ENCODE measurements around the gene RASSF4.
A peak's percentile ranks its signal among the peaks of the same experiment; 100 is the strongest.
"Not testable (repeated sequence)": the region's sequence is repeated elsewhere in the genome, so short reads cannot be mapped to it uniquely, and the experiment has no call there.

Gene RASSF4

DNA sequence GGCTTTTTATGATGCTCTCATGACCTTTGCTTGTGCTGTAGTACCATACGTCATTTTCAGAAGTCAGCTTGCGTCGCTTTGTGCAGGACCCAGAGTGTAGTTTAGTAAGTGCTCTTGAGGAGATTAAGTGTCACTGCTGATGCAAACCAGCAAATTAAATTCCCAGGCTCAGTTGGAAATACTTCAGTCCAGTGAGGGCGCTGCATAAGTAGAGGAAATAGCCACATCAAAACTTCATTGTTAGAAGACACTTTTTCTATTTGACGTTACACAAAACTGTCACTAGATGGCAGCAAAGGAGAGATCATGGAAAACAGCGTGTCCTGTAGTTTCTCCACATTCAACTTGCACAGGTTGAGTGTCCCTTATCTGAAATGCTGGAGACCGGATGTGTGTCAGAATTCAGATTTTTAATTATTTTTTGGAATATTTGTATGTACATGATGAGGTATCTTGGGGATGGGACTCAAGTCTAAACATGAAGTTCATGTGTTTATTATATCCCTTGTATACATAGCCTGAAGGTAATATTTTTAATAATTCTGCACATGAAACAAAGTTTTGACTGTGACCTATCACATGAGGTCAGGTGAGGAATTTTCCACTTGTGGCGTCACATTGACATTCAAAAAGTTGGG lies 49.0 kb downstream of the RASSF4 start:
- no peaks in the 10 kb centered on the region for H3K36me3 ChIP-seq (ENCODE audit: control insufficient read depth, insufficient read depth, low read length)
- peak; percentile 20 for DNase-seq (ENCODE audit: extremely low read depth, insufficient read length)
- no peaks in the 10 kb centered on the region for H3K27me3 ChIP-seq (replicated peaks; ENCODE audit: control insufficient read depth, insufficient read depth, low read length)
- no peak overlapping the region for H3K4me3 ChIP-seq (replicated peaks; ENCODE audit: low read depth, low read length)
- peak; percentile 60 for TF ChIP-seq CTCF (IDR thresholded peaks at IDR 0.05; ENCODE audit: insufficient read depth, low read length, poor library complexity, severe bottlenecking)

- not testable (repeated sequence) for H3K27me3 ChIP-seq (replicated peaks; ENCODE audit: control insufficient read depth, insufficient read depth, low read length); H3K4me3 ChIP-seq (replicated peaks; ENCODE audit: low read depth, low read length); DNase-seq (ENCODE audit: extremely low read depth, insufficient read length); H3K36me3 ChIP-seq (ENCODE audit: control insufficient read depth, insufficient read depth, low read length)
These were observed 55.0 kb downstream of the RASSF4 start for GRCh38 chr10:45014557-45014956.

- H3K4me3 ChIP-seq (replicated peaks; ENCODE audit: low read depth, low read length) = no peak overlapping the region
- no peak for TF ChIP-seq CTCF (IDR thresholded peaks at IDR 0.05; ENCODE audit: insufficient read depth, low read length, poor library complexity, severe bottlenecking)
- no peak for DNase-seq (ENCODE audit: extremely low read depth, insufficient read length)
- no peaks in the 10 kb centered on the region for H3K36me3 ChIP-seq (ENCODE audit: control insufficient read depth, insufficient read depth, low read length)
- no peaks in the 10 kb centered on the region for H3K27me3 ChIP-seq (replicated peaks; ENCODE audit: control insufficient read depth, insufficient read depth, low read length)
These were observed 56.0 kb downstream of the RASSF4 start for GRCh38 chr10:45015590-45015989.

- no peak for DNase-seq (ENCODE audit: extremely low read depth, insufficient read length)
- Histone ChIP-seq H3K4me3 (replicated peaks; ENCODE audit: low read depth, low read length) (no peak overlapping the region), H3K36me3 (ENCODE audit: control insufficient read depth, insufficient read depth, low read length) (no peaks in the 10 kb centered on the region), H3K27me3 (replicated peaks; ENCODE audit: control insufficient read depth, insufficient read depth, low read length) (no peaks in the 10 kb centered on the region)
- no peak for TF ChIP-seq CTCF (IDR thresholded peaks at IDR 0.05; ENCODE audit: insufficient read depth, low read length, poor library complexity, severe bottlenecking)
These were observed 63.8 kb downstream of the RASSF4 start for GRCh38 chr10:45023426-45023825.

GRCh38 chr10:45034301-45034700 lies 74.7 kb downstream of the RASSF4 start:
- H3K27me3 ChIP-seq (replicated peaks; ENCODE audit: control insufficient read depth, insufficient read depth, low read length) = no peaks in the 10 kb centered on the region
- TF ChIP-seq CTCF (IDR thresholded peaks at IDR 0.05; ENCODE audit: insufficient read depth, low read length, poor library complexity, severe bottlenecking) = no peak
- no peaks in the 10 kb centered on the region for H3K36me3 ChIP-seq (ENCODE audit: control insufficient read depth, insufficient read depth, low read length)
- DNase-seq (ENCODE audit: extremely low read depth, insufficient read length) = no peak
- no peak overlapping the region for H3K4me3 ChIP-seq (replicated peaks; ENCODE audit: low read depth, low read length)

DNA sequence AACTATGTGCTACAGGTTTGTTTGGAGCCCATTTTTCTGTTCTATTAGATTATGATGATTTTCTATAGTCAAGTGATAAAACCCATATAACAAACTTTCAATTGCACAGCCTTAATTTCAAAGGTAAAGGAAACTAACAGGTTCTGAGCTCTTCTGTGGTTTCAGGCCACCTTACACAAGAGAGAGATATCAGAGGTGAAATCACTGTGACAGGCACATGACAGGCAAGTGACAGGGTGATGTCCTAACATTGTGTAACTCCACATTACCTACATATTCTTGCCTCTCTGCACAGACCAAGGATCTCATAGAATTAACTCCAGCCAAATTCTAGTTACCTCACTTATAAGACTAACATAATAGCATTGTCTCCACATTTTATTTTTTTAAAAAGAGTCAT lies 76.1 kb downstream of the RASSF4 start:
- no peak for DNase-seq (ENCODE audit: extremely low read depth, insufficient read length)
- Histone ChIP-seq H3K27me3 (replicated peaks; ENCODE audit: control insufficient read depth, insufficient read depth, low read length) (no peaks in the 10 kb centered on the region), H3K4me3 (replicated peaks; ENCODE audit: low read depth, low read length) (no peak overlapping the region), H3K36me3 (ENCODE audit: control insufficient read depth, insufficient read depth, low read length) (no peaks in the 10 kb centered on the region)
- no peak for TF ChIP-seq CTCF (IDR thresholded peaks at IDR 0.05; ENCODE audit: insufficient read depth, low read length, poor library complexity, severe bottlenecking)
